Amniotic stem cell (primary cell): ENCODE data around the gene WASF2.
A peak's percentile ranks its signal among the peaks of the same experiment; 100 is the strongest.

Experiments used
- DNase-seq: peaks from one replicate; lab custom pipeline; 2025; lab: John Stamatoyannopoulos, UW

Gene WASF2

DNA sequence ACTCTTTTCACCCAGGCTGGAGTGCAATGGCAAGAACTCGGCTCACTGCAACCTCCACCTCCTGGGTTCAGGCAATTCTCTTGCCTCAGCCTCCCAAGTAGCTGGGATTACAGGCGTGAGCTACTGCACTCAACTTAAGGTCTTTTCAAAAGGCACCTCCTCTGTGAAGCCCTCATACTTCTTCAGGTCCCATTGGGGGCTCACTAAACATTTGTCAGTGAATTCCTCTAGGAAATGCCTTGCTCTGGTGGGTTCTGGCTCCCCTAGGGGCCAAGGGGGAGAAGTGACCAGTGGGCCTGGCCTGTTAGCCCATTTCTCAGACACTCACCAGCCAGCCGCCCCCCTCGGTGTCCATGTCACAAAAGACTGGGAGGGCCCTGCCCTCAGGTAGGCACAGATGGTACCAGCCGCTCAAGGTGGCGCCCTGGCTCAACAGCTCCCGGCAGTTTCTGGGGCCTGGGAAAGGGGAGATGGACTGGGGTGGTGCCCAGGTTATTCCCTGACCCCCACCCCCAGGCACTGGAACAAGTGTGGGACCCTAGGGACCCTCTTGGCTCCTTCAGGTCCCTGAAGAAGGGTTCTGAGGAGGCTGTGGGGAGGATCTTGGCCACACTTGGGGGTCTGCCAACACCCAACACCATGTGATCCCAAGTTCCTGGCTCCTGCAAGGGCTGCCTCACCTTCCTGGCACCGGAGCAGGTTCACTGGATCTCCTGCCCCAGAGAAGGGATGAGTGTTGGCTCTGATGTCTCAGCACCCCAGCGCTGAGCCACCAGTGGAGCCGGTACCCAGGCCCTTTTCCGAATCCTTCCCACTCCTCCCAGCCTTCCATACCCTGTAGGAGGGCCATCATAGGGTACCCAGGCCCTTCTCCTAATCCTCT lies 116.9 kb downstream of the WASF2 start:
- no peak for DNase-seq

- DNase-seq: no peak
Observed at GRCh38 chr1:27372022-27372807, 117.8 kb downstream of the WASF2 start.

GRCh38 chr1:27368869-27369582 lies 120.9 kb downstream of the WASF2 start:
- no peak for DNase-seq

DNA sequence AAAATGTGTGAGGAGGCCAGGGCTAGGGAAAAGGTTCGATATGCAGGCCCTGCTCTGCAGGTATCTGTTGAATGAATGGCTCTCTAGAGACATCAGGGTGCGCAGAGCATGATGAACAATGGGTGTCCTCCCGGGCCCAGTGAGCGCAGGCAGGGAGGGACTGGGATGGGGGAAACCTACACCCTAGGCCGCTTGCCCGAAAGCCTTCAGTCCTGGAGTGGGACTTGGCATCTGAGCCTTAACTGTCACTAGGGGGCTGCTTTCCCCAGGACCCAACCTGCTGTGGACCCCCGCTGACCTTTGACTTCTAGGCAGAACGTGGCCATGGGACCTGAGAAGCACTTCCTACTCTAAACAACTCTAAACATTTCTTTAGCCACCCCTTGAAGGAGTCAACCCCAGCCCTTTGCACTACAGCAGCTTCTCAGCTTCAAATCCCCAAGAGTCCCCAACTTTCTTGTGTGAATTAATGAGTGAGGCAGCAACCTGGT lies 122.8 kb downstream of the WASF2 start:
- DNase-seq: no peak

DNA sequence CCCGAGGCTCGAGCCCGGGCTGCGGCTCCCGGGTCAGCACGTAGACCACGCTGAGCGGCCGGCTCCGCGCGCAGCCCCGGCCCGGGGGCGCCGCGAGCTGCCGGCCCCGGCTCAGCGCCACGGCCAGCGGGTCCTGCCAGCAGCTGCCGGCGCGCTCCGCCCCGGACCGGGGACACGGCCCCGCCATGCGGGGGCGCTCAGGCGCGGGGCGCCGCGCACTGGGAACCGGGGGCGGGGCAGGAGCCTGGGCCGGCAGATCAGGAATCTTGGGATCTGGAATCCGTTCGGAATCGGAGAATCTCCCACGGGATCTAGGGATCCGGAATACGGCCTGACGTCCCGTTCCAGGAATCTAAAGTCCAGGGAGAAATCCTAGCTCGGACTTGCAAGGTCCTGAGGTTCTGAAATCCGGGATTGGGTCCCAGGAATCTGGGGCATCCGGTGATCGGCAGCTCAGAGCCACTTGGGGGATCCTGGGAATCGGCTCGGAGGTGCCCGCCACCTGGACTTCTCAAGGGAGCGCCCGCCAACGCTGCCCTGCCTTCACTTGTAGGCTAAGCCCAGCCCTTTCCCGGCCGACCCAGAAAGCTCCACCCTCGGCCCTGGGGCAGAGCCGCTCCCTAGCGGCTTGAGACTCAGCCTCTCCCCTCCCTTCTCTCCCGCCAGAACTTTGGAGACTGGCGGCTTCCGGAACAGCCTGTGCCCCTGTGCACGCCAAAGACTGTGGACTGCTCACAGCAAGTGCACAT lies 123.4 kb downstream of the WASF2 start, which contains the start of gene MAP3K6:
MAP3K6 (minus strand) TSS at position 551 of the 749 bp plus-strand sequence; CDS start at position 187, 364 bp downstream.
- peak; percentile 63 for DNase-seq

GRCh38 chr1:27366113-27366410 lies 123.9 kb downstream of the WASF2 start:
- DNase-seq: no peak

GRCh38 chr1:27365372-27366112 lies 124.4 kb downstream of the WASF2 start:
- peak; percentile 83 for DNase-seq

DNA sequence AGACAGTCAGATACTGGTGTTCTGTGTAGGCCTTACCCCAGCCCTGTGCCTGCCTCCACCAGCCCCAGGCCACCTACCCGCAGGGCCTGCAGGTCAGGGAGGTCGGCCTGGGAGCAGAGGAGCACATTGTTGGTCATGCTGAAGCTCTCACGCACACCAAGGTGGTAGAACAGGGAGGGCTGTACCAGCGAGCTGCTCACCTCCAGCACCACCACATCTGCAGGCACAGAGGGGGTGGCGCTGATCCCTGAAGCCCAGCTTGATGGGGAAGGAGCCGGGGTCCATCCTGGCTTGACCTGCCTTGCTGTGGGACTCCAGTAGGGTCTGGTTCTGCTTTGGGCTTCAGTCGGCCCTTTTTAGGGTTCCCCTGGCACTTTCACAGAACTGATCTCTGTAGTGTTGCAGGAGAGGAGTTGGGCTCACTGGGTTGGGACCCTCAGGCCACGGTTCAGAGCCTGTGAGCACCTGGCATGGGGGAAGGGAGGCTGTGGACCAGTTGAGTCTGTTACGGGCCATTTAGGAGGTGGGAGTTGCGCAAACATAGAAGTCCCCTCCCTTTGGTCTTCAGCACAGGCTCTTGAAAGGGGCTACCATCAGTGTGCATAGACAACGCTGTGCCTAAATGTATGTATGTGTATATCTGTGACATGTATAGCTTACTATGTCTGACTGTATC lies 125.1 kb downstream of the WASF2 start:
- no peak for DNase-seq

DNA sequence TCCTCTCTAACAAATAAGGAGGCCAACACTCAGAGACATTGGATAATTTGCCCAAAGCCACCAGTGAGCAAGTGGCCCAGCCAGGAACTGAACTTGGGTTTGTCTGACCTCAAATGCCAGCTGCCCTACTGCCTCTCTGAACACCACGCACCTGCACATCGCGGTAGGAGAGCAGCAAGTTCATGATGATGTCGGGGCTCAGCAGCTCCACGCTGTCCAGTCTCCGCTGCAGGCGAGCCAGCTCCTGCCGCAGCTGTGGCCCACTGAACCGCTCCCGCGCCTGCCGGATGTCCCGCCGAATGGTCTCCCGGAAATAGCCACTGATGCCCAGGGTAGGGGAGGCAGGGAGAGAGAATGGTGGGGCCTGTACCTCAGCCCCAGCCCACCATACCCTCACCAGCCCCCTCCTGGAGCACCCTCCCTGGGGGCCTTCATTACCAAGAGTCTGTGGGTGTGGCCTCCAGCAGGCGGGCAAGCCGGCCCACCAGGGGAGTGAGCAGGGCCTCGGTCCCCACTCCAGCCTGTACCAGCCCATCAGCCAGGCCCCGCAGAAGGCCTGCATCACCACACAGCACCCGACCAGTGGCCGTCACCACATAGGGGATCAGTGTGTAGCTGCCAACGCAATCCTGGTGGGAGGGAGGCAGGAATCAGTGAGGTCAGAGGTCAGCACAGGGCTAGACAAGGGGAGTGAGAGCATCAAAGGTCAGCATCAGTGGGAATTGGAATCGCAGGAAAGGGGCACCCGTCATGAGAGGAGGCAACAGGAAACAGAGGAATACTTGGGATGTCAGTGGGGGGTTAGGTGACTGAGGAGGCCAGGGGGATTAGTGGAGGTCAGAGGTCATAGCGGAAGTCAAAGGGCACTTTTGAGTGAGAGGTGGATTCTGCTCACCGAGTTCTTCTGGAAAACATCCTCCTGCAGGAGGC lies 125.9 kb downstream of the WASF2 start:
- no peak for DNase-seq

DNA sequence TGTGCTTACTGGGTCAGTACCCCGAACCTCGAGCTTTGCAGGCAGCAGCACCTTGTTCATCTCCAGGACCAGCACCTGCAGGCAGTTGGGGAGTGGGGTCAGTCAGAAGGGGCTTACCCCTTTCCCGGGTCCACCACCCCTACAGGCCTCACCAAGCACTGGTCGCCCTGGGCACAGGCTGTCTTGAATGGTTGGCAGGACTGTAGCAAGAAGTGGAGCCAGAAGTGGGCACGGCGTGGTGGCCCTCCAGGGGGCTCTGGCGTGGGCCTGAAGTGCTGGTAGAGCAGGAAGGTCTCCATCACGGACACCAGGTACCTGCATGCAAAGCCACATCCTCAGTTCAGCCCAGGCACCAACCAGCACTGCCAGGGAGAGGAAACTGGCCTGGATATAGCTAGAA lies 128.4 kb downstream of the WASF2 start:
- DNase-seq: no peak

GRCh38 chr1:27361044-27361402 lies 128.9 kb downstream of the WASF2 start:
- no peak for DNase-seq

GRCh38 chr1:27360159-27361043 lies 129.6 kb downstream of the WASF2 start:
- DNase-seq: no peak

GRCh38 chr1:27359822-27360158 lies 130.2 kb downstream of the WASF2 start:
- no peak for DNase-seq

DNA sequence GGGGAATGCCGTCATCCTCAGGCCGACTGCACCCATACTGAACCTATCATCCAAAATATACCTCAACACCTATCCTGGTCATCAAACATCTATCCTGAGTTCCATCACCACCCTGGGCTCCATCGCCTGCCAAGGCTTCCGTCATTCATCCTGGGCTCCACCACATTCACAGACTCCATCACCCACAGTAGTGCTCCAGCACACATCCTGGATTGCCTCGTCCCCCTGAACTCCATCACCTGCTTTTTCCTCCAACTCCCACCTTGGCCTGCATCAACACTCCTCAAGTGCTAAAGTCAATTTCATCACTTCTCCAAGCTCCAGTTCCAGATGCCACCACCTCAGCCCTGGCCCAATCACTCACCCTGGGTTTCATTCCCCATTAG lies 131.0 kb downstream of the WASF2 start:
- DNase-seq: no peak

DNA sequence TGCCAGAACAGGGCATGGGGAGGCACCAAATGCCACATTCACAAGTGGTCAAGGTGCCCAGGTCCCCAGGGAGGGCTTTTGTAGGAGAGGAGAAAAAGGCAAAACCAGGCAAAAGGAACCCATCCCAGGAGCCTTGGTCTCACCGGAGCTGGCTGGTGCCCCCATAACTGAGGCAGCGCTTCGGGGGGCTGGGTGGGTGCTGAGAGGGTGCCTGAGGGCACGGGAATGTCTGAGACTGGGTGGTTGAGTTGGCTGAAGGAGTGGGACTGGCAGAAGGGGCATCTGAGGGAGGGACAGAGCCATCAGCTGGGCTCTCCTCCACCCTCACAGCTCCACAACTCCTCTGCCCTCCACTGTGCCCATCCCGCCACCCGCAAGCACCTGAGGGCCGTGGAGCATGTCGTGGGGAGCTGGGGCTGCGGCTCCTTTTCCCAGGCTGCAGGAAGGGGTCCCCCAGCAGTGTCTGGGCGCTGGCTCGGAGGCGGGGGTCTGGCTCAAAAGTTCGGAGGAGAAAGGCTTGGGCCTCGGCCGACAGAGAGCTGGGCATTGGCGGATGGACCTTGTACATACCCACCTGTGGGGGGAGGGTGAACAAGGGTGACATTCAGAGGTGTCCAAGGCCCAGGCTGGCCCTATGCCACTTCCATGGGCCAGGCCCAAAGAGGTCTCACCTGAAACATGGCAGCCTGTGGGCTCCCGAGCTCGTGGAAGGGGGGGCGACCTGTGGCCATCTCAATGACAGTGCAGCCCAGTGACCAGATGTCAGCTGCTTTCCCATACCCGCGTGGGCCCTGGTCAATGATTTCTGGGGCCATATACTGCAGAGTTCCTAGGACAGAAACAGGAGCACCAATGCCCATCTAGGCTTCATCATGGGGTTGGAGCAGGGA lies 131.7 kb downstream of the WASF2 start:
- no peak for DNase-seq

GRCh38 chr1:27357281-27358037 lies 132.5 kb downstream of the WASF2 start:
- DNase-seq: no peak
